Keratinocyte (primary cell): Measurements from ENCODE around the gene RNF103. TPM values are rescaled to one million over a fixed set of nuclear protein-coding genes. Genes with fewer than 3 reads are reported as not detected.

Experiments used
- DNase-seq: peaks from one replicate; pipeline ENCODE4 v3.0.0-alpha.2; 2011; ENCODE audit warnings: low read depth, missing footprints, low spot score
- FAIRE-seq: peaks from 2 replicates; lab custom pipeline; 2011; peaks lifted over from hg19 to GRCh38; lab: Jason Lieb, UNC
- H2AFZ ChIP-seq: 2 replicates; pipeline ENCODE4 v1.6.0; 2012; ENCODE audit warnings: low read length, control low read depth, inconsistent platforms; ENCODE audit not compliant: control insufficient read depth
- H3K27ac ChIP-seq: 2 replicates; pipeline ENCODE4 v1.5.1; 2011; ENCODE audit warnings: low read length; ENCODE audit not compliant: control insufficient read depth, insufficient read depth
- H3K27me3 ChIP-seq: 3 replicates; pipeline ENCODE4 v1.6.0; 2011; ENCODE audit warnings: low read length; ENCODE audit not compliant: control insufficient read depth, insufficient read depth; ENCODE audit errors: extremely low read depth
- H3K36me3 ChIP-seq, 2 experiments: 2 replicates in 1 of 2; 3 replicates in 1 of 2; pipeline ENCODE4 v1.5.1; 2011; ENCODE audit warnings: low read length in 2 of 2, mild to moderate bottlenecking in 1 of 2; ENCODE audit not compliant: control insufficient read depth in 2 of 2, insufficient read depth in 2 of 2; ENCODE audit errors: extremely low read depth in 1 of 2
- H3K4me1 ChIP-seq: 3 replicates; pipeline ENCODE4 v1.5.1; 2011; ENCODE audit warnings: low read length; ENCODE audit not compliant: control insufficient read depth, insufficient read depth; ENCODE audit errors: extremely low read depth
- H3K4me2 ChIP-seq: 3 replicates; pipeline ENCODE4 v1.6.0; 2011; ENCODE audit warnings: low read depth, low read length; ENCODE audit not compliant: control insufficient read depth, insufficient read depth; ENCODE audit errors: extremely low read depth
- H3K4me3 ChIP-seq, 3 experiments: fragments of 200-600 bp in 1 of 3; sonication (generic) in 1 of 3; 2 replicates in 2 of 3; 3 replicates in 1 of 3; pipeline ENCODE4 v1.5.1; 2011 to 2016; ENCODE audit warnings: low read length in 3 of 3, mild to moderate bottlenecking in 3 of 3, control low read depth in 2 of 3, inconsistent platforms in 1 of 3, low read depth in 1 of 3, mixed read lengths in 1 of 3, mixed run types in 1 of 3, moderate library complexity in 1 of 3; ENCODE audit not compliant: control insufficient read depth in 2 of 3, insufficient read depth in 2 of 3; ENCODE audit errors: extremely low read depth in 1 of 3
- H3K79me2 ChIP-seq: 2 replicates; pipeline ENCODE4 v1.6.0; 2012; ENCODE audit warnings: low read length; ENCODE audit not compliant: control insufficient read depth, insufficient read depth
- H3K9ac ChIP-seq: 3 replicates; pipeline ENCODE4 v1.6.0; 2011; ENCODE audit warnings: low read length; ENCODE audit not compliant: control insufficient read depth, insufficient read depth; ENCODE audit errors: extremely low read depth
- H3K9me1 ChIP-seq: 3 replicates; pipeline ENCODE4 v1.6.0; 2011; ENCODE audit warnings: low read length; ENCODE audit not compliant: control insufficient read depth, insufficient read depth; ENCODE audit errors: extremely low read depth
- H3K9me3 ChIP-seq: 2 replicates; pipeline ENCODE4 v1.5.1; 2012; ENCODE audit warnings: low read depth, low read length; ENCODE audit not compliant: control insufficient read depth
- H4K20me1 ChIP-seq: 3 replicates; pipeline ENCODE4 v1.6.0; 2011; ENCODE audit warnings: low read length; ENCODE audit not compliant: control insufficient read depth, insufficient read depth; ENCODE audit errors: extremely low read depth
- CTCF ChIP-seq, 3 experiments: IDR thresholded peaks in 1 of 3; conservative IDR thresholded peaks in 1 of 3; optimal IDR thresholded peaks in 1 of 3; 2 replicates in 2 of 3; 3 replicates in 1 of 3; pipeline versions ENCODE3 to v1.5.1; 2011; ENCODE audit warnings: low read length in 3 of 3, mild to moderate bottlenecking in 3 of 3, moderate library complexity in 2 of 3, control low read depth in 1 of 3, inconsistent platforms in 1 of 3; ENCODE audit not compliant: insufficient read depth in 2 of 3; ENCODE audit errors: extremely low read depth in 1 of 3
- EZH2 ChIP-seq: IDR thresholded peaks from one replicate; pipeline ENCODE4 v1.6.1; 2012; ENCODE audit warnings: inconsistent platforms, mild to moderate bottlenecking, low read length, moderate library complexity
- dilution Hi-C: fragments of 300-500 bp; cut with MboI; formaldehyde crosslinking; loops from one replicate; pipeline ENCODE4 v1.7.0; 2020; ENCODE audit warnings: low sequenced_read_pairs; ENCODE audit not compliant: extremely low pct_ligation_motif_present
- polyA plus RNA-seq, 5 experiments: library from polyadenylated mRNA; depleted of rRNA in 3 of 5; stranded (reverse) in 3 of 5; stranded (forward) in 1 of 5; unstranded in 1 of 5; fragments of >200 nt; gene quantifications; 1 replicate in 1 of 5; 2 replicates in 3 of 5; 3 replicates in 1 of 5; pipeline versions ENCODE4 v1.2.1 to v1.2.3, GENCODE V29; 2011 to 2012; ENCODE audit warnings: missing spikeins in 2 of 5, low read depth in 1 of 5, low replicate concordance in 1 of 5

RNF103 gene
- polyA plus RNA-seq, 1 donor (not counting 4 experiments of a cell fraction or from before 2014, with no cell fraction given) = 15.7 TPM

- dilution Hi-C loops = no loop called here
- H3K79me2 ChIP-seq = no peaks in the 10 kb centered on the region
- no peak for FAIRE-seq
Measured at GRCh38 chr2:86584151-86584913, 39.3 kb downstream of the RNF103 start.

GRCh38 chr2:86580560-86580959, 43.1 kb downstream of the RNF103 start:
- Histone ChIP-seq H3K4me3 (no peak overlapping the region), H2AFZ (no peak overlapping the region), H3K9ac (no peak overlapping the region), H3K4me1 (no peaks in the 10 kb centered on the region), H3K79me2 (no peaks in the 10 kb centered on the region), H3K4me2 (no peak overlapping the region), H4K20me1 (no peaks in the 10 kb centered on the region), H3K27me3 (no peaks in the 10 kb centered on the region), H3K9me1 (no peaks in the 10 kb centered on the region), H3K27ac (no peak overlapping the region), H3K36me3 (no peaks in the 10 kb centered on the region), H3K9me3 (no peaks in the 10 kb centered on the region)
- no peak for FAIRE-seq
- dilution Hi-C loops = no loop called here
- TF ChIP-seq EZH2 (no peak), CTCF (optimal IDR thresholded peaks at IDR 0.05 in 1 of 3, IDR thresholded peaks at IDR 0.05 in 1 of 3, conservative IDR thresholded peaks at IDR 0.05 in 1 of 3; ENCODE audit: extremely low read depth in 1 of 3, insufficient read depth in 2 of 3, low read length in 3 of 3) (no peak)
- no peak for DNase-seq

More at GRCh38 chr2:86584151-86584913, 39.3 kb downstream of the RNF103 start:
- H3K27me3 ChIP-seq = no peaks in the 10 kb centered on the region
- no peak for DNase-seq
- H3K27ac ChIP-seq = no peak overlapping the region
- no peak for TF ChIP-seq EZH2
- TF ChIP-seq CTCF (optimal IDR thresholded peaks at IDR 0.05 in 1 of 3, IDR thresholded peaks at IDR 0.05 in 1 of 3, conservative IDR thresholded peaks at IDR 0.05 in 1 of 3; ENCODE audit: extremely low read depth in 1 of 3, insufficient read depth in 2 of 3, low read length in 3 of 3) = no peak
- H3K4me3 ChIP-seq = no peak overlapping the region
- H3K9ac ChIP-seq = no peak overlapping the region
- H4K20me1 ChIP-seq = no peaks in the 10 kb centered on the region
- no peak overlapping the region for H2AFZ ChIP-seq
- no peaks in the 10 kb centered on the region for H3K9me1 ChIP-seq
- no peak overlapping the region for H3K4me2 ChIP-seq
- H3K36me3 ChIP-seq = no peaks in the 10 kb centered on the region
- no peaks in the 10 kb centered on the region for H3K4me1 ChIP-seq
- H3K9me3 ChIP-seq = no peaks in the 10 kb centered on the region
